DOHH2 (cell line): Measurements from ENCODE around the gene PLXNB1.

Experiments
- H3F3A ChIP-seq: fragments of 200-600 bp; sonication (generic), shearing (Covaris generic); 2 replicates; pipeline ENCODE4 v1.6.0; 2016; ENCODE audit warnings: antibody characterized with exemption, mild to moderate bottlenecking; ENCODE audit not compliant: control insufficient read depth, insufficient read depth
- H3K27ac ChIP-seq: fragments of 200-600 bp; sonication (generic); 2 replicates; pipeline ENCODE4 v1.5.1; 2014; ENCODE audit warnings: low read depth, mild to moderate bottlenecking, low read length, moderate library complexity
- H3K27me3 ChIP-seq: fragments of 200-600 bp; sonication (generic); 2 replicates; pipeline ENCODE4 v1.6.1; 2014; ENCODE audit warnings: mild to moderate bottlenecking, low read length, mixed read lengths; ENCODE audit not compliant: control insufficient read depth
- H3K36me3 ChIP-seq: fragments of 200-600 bp; sonication (generic); 2 replicates; pipeline ENCODE4 v1.6.1; 2014; ENCODE audit warnings: mild to moderate bottlenecking, low read length, moderate library complexity, mixed read lengths; ENCODE audit not compliant: control insufficient read depth
- H3K4me1 ChIP-seq: fragments of 200-600 bp; sonication (generic); 2 replicates; pipeline ENCODE4 v1.6.1; 2014; ENCODE audit warnings: mild to moderate bottlenecking, low read length, mixed read lengths; ENCODE audit not compliant: control insufficient read depth
- H3K4me2 ChIP-seq: fragments of 200-600 bp; sonication (generic); 2 replicates; pipeline ENCODE4 v1.6.0; 2014; ENCODE audit warnings: mild to moderate bottlenecking, low read length, moderate library complexity
- H3K4me3 ChIP-seq: fragments of 200-600 bp; sonication (generic); 2 replicates; pipeline ENCODE4 v1.5.1; 2014; ENCODE audit warnings: mild to moderate bottlenecking, low read length, mixed read lengths
- H3K79me2 ChIP-seq: fragments of 200-600 bp; sonication (generic); 2 replicates; pipeline ENCODE4 v1.6.1; 2014; ENCODE audit warnings: mild to moderate bottlenecking, low read length, mixed read lengths; ENCODE audit not compliant: control insufficient read depth
- H3K9me2 ChIP-seq: fragments of 200-600 bp; sonication (generic); replicated peaks from 2 replicates; pipeline ENCODE4 v1.6.1; 2014; ENCODE audit warnings: mild to moderate bottlenecking, low read length, mixed read lengths; ENCODE audit not compliant: control insufficient read depth
- H3K9me3 ChIP-seq: fragments of 200-600 bp; sonication (generic); 2 replicates; pipeline ENCODE4 v1.6.1; 2014; ENCODE audit warnings: antibody characterized with exemption, low read length, mixed read lengths; ENCODE audit not compliant: control insufficient read depth, insufficient read depth
- H4K20me1 ChIP-seq: fragments of 200-600 bp; sonication (generic); 2 replicates; pipeline ENCODE4 v1.6.0; 2014; ENCODE audit warnings: low read depth, mild to moderate bottlenecking, antibody characterized with exemption, low read length, moderate library complexity; ENCODE audit not compliant: control insufficient read depth, insufficient read depth
- EZH2phosphoT487 ChIP-seq: fragments of 200-600 bp; sonication (generic); IDR thresholded peaks from 2 replicates; pipeline ENCODE4 v1.6.1; 2017; ENCODE audit warnings: borderline replicate concordance, mild to moderate bottlenecking, antibody characterized with exemption, low read length, moderate library complexity, mixed read lengths
- TF ChIP-seq, protein P1 (sequence below): fragments of 200-600 bp; sonication (generic); IDR thresholded peaks from one replicate; pipeline ENCODE4 v1.5.1; 2014; ENCODE audit warnings: antibody characterized with exemption, mild to moderate bottlenecking, low read depth, low read length; ENCODE audit not compliant: poor library complexity, severe bottlenecking

The PLXNB1 gene

DNA sequence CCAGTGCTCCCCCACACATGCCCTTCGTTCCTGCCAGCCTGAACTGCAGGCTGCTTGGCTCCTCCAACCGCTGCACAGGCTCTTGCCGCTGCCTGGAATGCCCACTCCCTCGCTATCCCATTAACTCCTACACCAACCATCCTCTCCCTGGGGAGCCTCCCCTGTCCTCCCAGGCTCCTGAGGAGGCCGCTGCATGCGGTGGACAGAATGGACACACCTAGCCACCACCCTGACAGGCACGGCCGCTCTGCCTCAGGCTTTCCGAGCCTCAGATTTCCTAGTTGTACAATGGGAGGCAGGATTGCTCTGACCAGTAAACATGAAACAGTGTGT lies 2.3 kb downstream of the PLXNB1 start:
- Histone ChIP-seq H3K27me3 (peaks cover 16% of the 10 kb centered on the region), H3K4me1 (peaks cover 9% of the 10 kb centered on the region), H3F3A (no peaks in the 10 kb centered on the region), H3K27ac (no peak overlapping the region), H3K79me2 (no peaks in the 10 kb centered on the region), H3K9me3 (no peaks in the 10 kb centered on the region), H3K4me3 (no peak overlapping the region), H3K36me3 (peaks cover 15% of the 10 kb centered on the region), H4K20me1 (no peaks in the 10 kb centered on the region), H3K4me2 (no peak overlapping the region), H3K9me2 (no peaks in the 10 kb centered on the region)
- no peak for TF ChIP-seq EZH2phosphoT487
- TF ChIP-seq, protein P1, sequence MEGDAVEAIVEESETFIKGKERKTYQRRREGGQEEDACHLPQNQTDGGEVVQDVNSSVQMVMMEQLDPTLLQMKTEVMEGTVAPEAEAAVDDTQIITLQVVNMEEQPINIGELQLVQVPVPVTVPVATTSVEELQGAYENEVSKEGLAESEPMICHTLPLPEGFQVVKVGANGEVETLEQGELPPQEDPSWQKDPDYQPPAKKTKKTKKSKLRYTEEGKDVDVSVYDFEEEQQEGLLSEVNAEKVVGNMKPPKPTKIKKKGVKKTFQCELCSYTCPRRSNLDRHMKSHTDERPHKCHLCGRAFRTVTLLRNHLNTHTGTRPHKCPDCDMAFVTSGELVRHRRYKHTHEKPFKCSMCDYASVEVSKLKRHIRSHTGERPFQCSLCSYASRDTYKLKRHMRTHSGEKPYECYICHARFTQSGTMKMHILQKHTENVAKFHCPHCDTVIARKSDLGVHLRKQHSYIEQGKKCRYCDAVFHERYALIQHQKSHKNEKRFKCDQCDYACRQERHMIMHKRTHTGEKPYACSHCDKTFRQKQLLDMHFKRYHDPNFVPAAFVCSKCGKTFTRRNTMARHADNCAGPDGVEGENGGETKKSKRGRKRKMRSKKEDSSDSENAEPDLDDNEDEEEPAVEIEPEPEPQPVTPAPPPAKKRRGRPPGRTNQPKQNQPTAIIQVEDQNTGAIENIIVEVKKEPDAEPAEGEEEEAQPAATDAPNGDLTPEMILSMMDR, result no peak

DNA sequence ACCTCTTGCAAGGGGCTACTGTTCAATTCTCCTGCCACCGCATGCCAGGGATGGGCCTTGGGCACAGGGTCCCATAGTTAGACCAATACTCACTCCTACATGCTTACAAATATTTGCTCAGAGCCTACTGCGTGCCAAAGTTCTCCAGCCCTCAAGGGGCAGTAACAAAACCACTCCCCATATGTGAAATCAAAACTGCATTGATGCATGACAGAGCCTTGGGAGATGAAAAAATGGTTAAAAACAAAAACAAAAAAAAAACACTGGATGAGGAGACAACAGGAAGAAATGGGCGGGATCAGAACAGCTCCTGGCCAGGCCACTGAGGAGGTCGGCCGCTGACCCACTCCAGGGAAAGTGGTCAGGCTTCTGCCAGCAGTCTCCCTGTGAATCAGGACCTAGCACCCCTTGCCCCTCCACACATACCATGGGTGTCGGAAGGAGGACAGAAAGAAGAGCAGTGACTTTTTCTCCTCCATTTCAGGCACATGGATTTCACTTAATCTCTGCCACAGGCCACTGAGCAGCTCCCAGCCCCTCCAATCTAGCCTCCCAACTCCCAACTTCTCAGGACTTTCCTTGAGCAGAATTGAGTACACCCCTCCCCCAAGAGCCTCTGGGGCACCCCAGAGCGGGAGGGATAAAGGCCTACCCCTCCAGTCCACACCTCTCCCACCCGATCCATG lies 2.8 kb downstream of the PLXNB1 start:
- peaks cover 10% of the 10 kb centered on the region for H3K36me3 ChIP-seq

DNA sequence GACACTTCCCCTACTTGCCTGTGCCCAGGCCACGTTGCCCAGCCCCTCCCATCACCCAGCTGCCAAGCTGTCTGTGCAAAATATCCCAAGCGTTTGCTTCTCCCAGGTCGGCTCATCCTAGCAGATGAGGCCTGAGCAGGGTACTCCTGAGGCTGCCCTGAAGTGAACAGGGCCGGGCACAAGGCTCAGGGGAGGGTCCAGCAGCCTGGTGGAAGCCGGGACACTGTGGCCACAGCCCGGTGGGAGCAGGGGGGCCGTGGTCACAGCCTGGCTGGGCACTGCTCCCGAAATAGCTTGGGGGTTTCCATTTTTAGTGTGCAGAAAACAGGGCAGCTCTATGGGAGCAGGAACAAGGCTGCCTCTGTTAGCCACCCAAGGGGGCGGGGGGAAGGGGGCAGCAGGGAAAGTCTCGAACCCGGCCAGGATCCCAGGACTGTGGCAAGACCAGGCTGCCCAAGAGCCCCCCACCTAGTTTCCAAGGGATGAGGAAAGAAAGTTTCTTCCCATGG lies 3.4 kb downstream of the PLXNB1 start:
- TF ChIP-seq EZH2phosphoT487, result no peak
- TF ChIP-seq, protein P1, result no peak
- Histone ChIP-seq H3K4me2 (no peak overlapping the region), H3K27ac (no peak overlapping the region), H4K20me1 (no peaks in the 10 kb centered on the region), H3K4me3 (no peak overlapping the region), H3K79me2 (no peaks in the 10 kb centered on the region), H3K27me3 (peaks cover 16% of the 10 kb centered on the region), H3F3A (no peaks in the 10 kb centered on the region), H3K9me2 (no peaks in the 10 kb centered on the region), H3K36me3 (peaks cover 4% of the 10 kb centered on the region; the same call in 1 of the 2 replicates), H3K4me1 (peaks cover 9% of the 10 kb centered on the region), H3K9me3 (no peaks in the 10 kb centered on the region)

More for the DNA sequence above, 2.8 kb downstream of the PLXNB1 start:
- no peak for TF ChIP-seq EZH2phosphoT487
- TF ChIP-seq, protein P1, result no peak
- Histone ChIP-seq H3K9me3 (no peaks in the 10 kb centered on the region), H3F3A (no peaks in the 10 kb centered on the region), H4K20me1 (no peaks in the 10 kb centered on the region), H3K4me3 (no peak overlapping the region), H3K79me2 (no peaks in the 10 kb centered on the region), H3K27me3 (peaks cover 16% of the 10 kb centered on the region), H3K4me1 (peaks cover 9% of the 10 kb centered on the region), H3K9me2 (no peaks in the 10 kb centered on the region), H3K4me2 (no peak overlapping the region), H3K27ac (no peak overlapping the region)
